Measurements from ENCODE around the gene LIMCH1.

Gene LIMCH1

GRCh38 chr4:41602886-41603498 lies 65.0 kb downstream of the LIMCH1 start:
- DNase-seq (ENCODE audit: low read depth, low spot score) = no peak

- DNase-seq (ENCODE audit: low read depth, low spot score) = no peak
Observed at GRCh38 chr4:41609851-41610250, 71.9 kb downstream of the LIMCH1 start.

GRCh38 chr4:41610474-41610873 lies 72.5 kb downstream of the LIMCH1 start:
- no peak for DNase-seq (ENCODE audit: low read depth, low spot score)

GRCh38 chr4:41611124-41611838 lies 73.3 kb downstream of the LIMCH1 start:
- DNase-seq (ENCODE audit: low read depth, low spot score) = no peak

- DNase-seq (ENCODE audit: low read depth, low spot score) = no peak
Observed at GRCh38 chr4:41611881-41612871, 74.2 kb downstream of the LIMCH1 start.

- DNase-seq (ENCODE audit: low read depth, low spot score) = no peak
Observed at GRCh38 chr4:41613386-41613785, 75.4 kb downstream of the LIMCH1 start.

GRCh38 chr4:41613821-41614220 lies 75.9 kb downstream of the LIMCH1 start:
- DNase-seq (ENCODE audit: low read depth, low spot score) = no peak

- no peak for DNase-seq (ENCODE audit: low read depth, low spot score)
Observed at GRCh38 chr4:41614519-41614918, 76.6 kb downstream of the LIMCH1 start.

- DNase-seq (ENCODE audit: low read depth, low spot score) = no peak
Observed at GRCh38 chr4:41619161-41619560, 81.2 kb downstream of the LIMCH1 start.

- no peak for DNase-seq (ENCODE audit: low read depth, low spot score)
Observed at GRCh38 chr4:41620594-41621256, 82.8 kb downstream of the LIMCH1 start.

GRCh38 chr4:41622787-41623186 lies 84.8 kb downstream of the LIMCH1 start:
- no peak for DNase-seq (ENCODE audit: low read depth, low spot score)

GRCh38 chr4:41624765-41625164 lies 86.8 kb downstream of the LIMCH1 start:
- no peak for DNase-seq (ENCODE audit: low read depth, low spot score)

GRCh38 chr4:41625531-41625930 lies 87.6 kb downstream of the LIMCH1 start:
- no peak for DNase-seq (ENCODE audit: low read depth, low spot score)

- no peak for DNase-seq (ENCODE audit: low read depth, low spot score)
Observed at GRCh38 chr4:41628936-41629335, 91.0 kb downstream of the LIMCH1 start.

GRCh38 chr4:41631523-41631922 lies 93.6 kb downstream of the LIMCH1 start:
- no peak for DNase-seq (ENCODE audit: low read depth, low spot score)

- DNase-seq (ENCODE audit: low read depth, low spot score) = no peak
Observed at GRCh38 chr4:41632481-41633073, 94.6 kb downstream of the LIMCH1 start.

- no peak for DNase-seq (ENCODE audit: low read depth, low spot score)
Observed at GRCh38 chr4:41633321-41633720, 95.4 kb downstream of the LIMCH1 start.

- no peak for DNase-seq (ENCODE audit: low read depth, low spot score)
Observed at GRCh38 chr4:41635441-41635840, 97.5 kb downstream of the LIMCH1 start.

GRCh38 chr4:41638203-41638602 lies 100.2 kb downstream of the LIMCH1 start:
- DNase-seq (ENCODE audit: low read depth, low spot score) = no peak

GRCh38 chr4:41638866-41639265 lies 100.9 kb downstream of the LIMCH1 start:
- DNase-seq (ENCODE audit: low read depth, low spot score) = no peak

GRCh38 chr4:41639291-41639690 lies 101.3 kb downstream of the LIMCH1 start:
- no peak for DNase-seq (ENCODE audit: low read depth, low spot score)

Data from activated naive CD8-positive, alpha-beta T cell treated with anti-CD3 and anti-CD28 coated beads, Interleukin-2, amount 50 U/mL, for 16 hours (primary cell).